Prostate gland (tissue), 2 donors: ENCODE results near the gene PLA2G5.

Experiments used
- CTCF ChIP-seq, 4 experiments: fragments of 200-600 bp in 2 of 4; fragments of 450-650 bp in 2 of 4; sonication (generic) in 2 of 4; IDR thresholded peaks; 1 replicate in 3 of 4; 2 replicates in 1 of 4; pipeline ENCODE4 v1.5.1; 2016 to 2019; ENCODE audit warnings: antibody characterized with exemption in 4 of 4, mild to moderate bottlenecking in 2 of 4, moderate library complexity in 2 of 4
- POLR2A ChIP-seq: fragments of 450-650 bp; IDR thresholded peaks from one replicate; pipeline ENCODE4 v1.6.1; 2016; ENCODE audit warnings: antibody characterized with exemption, mild to moderate bottlenecking
- POLR2AphosphoS5 ChIP-seq: sonication (generic); formaldehyde crosslinking; IDR thresholded peaks from one replicate; pipeline ENCODE4 v1.6.1; 2017; ENCODE audit warnings: antibody characterized with exemption

- TF ChIP-seq CTCF (IDR thresholded peaks at IDR 0.05) = no peak
- TF ChIP-seq POLR2A = no peak
- no peak for TF ChIP-seq POLR2AphosphoS5
These were observed 4.8 kb downstream of the PLA2G5 start for GRCh38 chr1:20074725-20075171.
